H9 (cell line): ENCODE measurements around the gene TLL2. TPM values are rescaled to one million over a fixed set of nuclear protein-coding genes. Genes with fewer than 3 reads are reported as not detected.
"Not testable (repeated sequence)": the region's sequence is repeated elsewhere in the genome, so short reads cannot be mapped to it uniquely, and the experiment has no call there.

Experiments
- DNase-seq: peaks from one replicate; pipeline ENCODE4 v3.0.0-alpha.2; 2017
- H2AFZ ChIP-seq: one replicate; pipeline ENCODE4 v1.6.1; 2013; ENCODE audit warnings: mild to moderate bottlenecking, low read length, control low read depth, moderate library complexity
- H2AK5ac ChIP-seq: 2 replicates; pipeline ENCODE4 v1.6.1; 2013; ENCODE audit warnings: low read length, control low read depth, mixed read lengths; ENCODE audit not compliant: insufficient read length
- H2BK120ac ChIP-seq: one replicate; pipeline ENCODE4 v1.6.1; 2013; ENCODE audit warnings: low read depth, mild to moderate bottlenecking, low read length, control low read depth, inconsistent platforms; ENCODE audit not compliant: poor library complexity, severe bottlenecking
- H2BK12ac ChIP-seq: 2 replicates; pipeline ENCODE4 v1.6.1; 2013; ENCODE audit warnings: low read length, control low read depth, mixed read lengths, low read depth; ENCODE audit not compliant: insufficient read length
- H2BK15ac ChIP-seq: 2 replicates; pipeline ENCODE4 v1.6.1; 2013; ENCODE audit warnings: low read depth, low read length, control low read depth
- H2BK20ac ChIP-seq: one replicate; pipeline ENCODE4 v1.6.1; 2013; ENCODE audit warnings: low read depth, mild to moderate bottlenecking, low read length, control low read depth, inconsistent platforms; ENCODE audit not compliant: poor library complexity, severe bottlenecking
- H2BK5ac ChIP-seq: 2 replicates; pipeline ENCODE4 v1.6.1; 2013; ENCODE audit warnings: low read length, control low read depth, mixed read lengths; ENCODE audit not compliant: insufficient read length
- H3K14ac ChIP-seq: 2 replicates; pipeline ENCODE4 v1.6.1; 2013; ENCODE audit warnings: low read length, control low read depth; ENCODE audit not compliant: insufficient read depth
- H3K18ac ChIP-seq: 2 replicates; pipeline ENCODE4 v1.6.1; 2013; ENCODE audit warnings: low read depth, mild to moderate bottlenecking, mixed read lengths, low read length, control low read depth; ENCODE audit not compliant: insufficient read length
- H3K23ac ChIP-seq: 2 replicates; pipeline ENCODE4 v1.6.1; 2013; ENCODE audit warnings: low read length, control low read depth, mixed read lengths, low read depth; ENCODE audit not compliant: insufficient read length
- H3K23me2 ChIP-seq: 2 replicates; pipeline ENCODE4 v1.6.1; 2013; ENCODE audit warnings: low read depth, mild to moderate bottlenecking, mixed read lengths, low read length, control low read depth; ENCODE audit not compliant: insufficient read length, poor library complexity, severe bottlenecking
- H3K27ac ChIP-seq: 2 replicates; pipeline ENCODE4 v1.5.1; 2013; ENCODE audit warnings: low read length, control low read depth, mixed read lengths, low read depth; ENCODE audit not compliant: insufficient read length
- H3K27me3 ChIP-seq: 2 replicates; pipeline ENCODE4 v1.6.1; 2013; ENCODE audit warnings: low read length, control low read depth, inconsistent platforms; ENCODE audit not compliant: insufficient read depth
- H3K4ac ChIP-seq: 2 replicates; pipeline ENCODE4 v1.6.1; 2013; ENCODE audit warnings: low read depth, mild to moderate bottlenecking, control low read depth, inconsistent platforms, low read length, moderate library complexity
- H3K4me1 ChIP-seq: 2 replicates; pipeline ENCODE4 v1.6.1; 2013; ENCODE audit warnings: low read length, control low read depth, inconsistent platforms; ENCODE audit not compliant: insufficient read depth
- H3K4me2 ChIP-seq: 2 replicates; pipeline ENCODE4 v1.6.1; 2013; ENCODE audit warnings: low read length, control low read depth, mixed read lengths; ENCODE audit not compliant: insufficient read length, insufficient read depth
- H3K56ac ChIP-seq: 2 replicates; pipeline ENCODE4 v1.6.1; 2013; ENCODE audit warnings: low read depth, mild to moderate bottlenecking, mixed read lengths, low read length, control low read depth; ENCODE audit not compliant: insufficient read length
- H3K79me1 ChIP-seq: 2 replicates; pipeline ENCODE4 v1.6.1; 2013; ENCODE audit warnings: low read depth, mild to moderate bottlenecking, moderate library complexity, low read length, control low read depth, inconsistent platforms; ENCODE audit not compliant: insufficient read depth, poor library complexity, severe bottlenecking
- H3K79me2 ChIP-seq: 2 replicates; pipeline ENCODE4 v1.6.1; 2013; ENCODE audit warnings: low read length, control low read depth, inconsistent platforms; ENCODE audit not compliant: insufficient read depth
- H3K9ac ChIP-seq: 2 replicates; pipeline ENCODE4 v1.6.1; 2013; ENCODE audit warnings: low read length, control low read depth, mixed read lengths; ENCODE audit not compliant: insufficient read length; ENCODE audit errors: extremely low read depth
- H3K9me3 ChIP-seq: one replicate; pipeline ENCODE4 v1.6.1; 2013; ENCODE audit warnings: low read depth, low read length, inconsistent platforms; ENCODE audit not compliant: control insufficient read depth
- H3T11ph ChIP-seq: one replicate; pipeline ENCODE4 v1.6.1; 2013; ENCODE audit warnings: mild to moderate bottlenecking, low read length, control low read depth, inconsistent platforms
- H4K20me1 ChIP-seq: one replicate; pipeline ENCODE4 v1.6.1; 2013; ENCODE audit not compliant: control insufficient read depth, insufficient read length, insufficient read depth
- H4K5ac ChIP-seq: 2 replicates; pipeline ENCODE4 v1.6.1; 2013; ENCODE audit warnings: low read depth, mild to moderate bottlenecking, mixed read lengths, low read length, control low read depth; ENCODE audit not compliant: insufficient read length
- H4K8ac ChIP-seq: replicated peaks from 2 replicates; pipeline ENCODE4 v1.6.1; 2013; ENCODE audit warnings: low read length, control low read depth, mixed read lengths, low read depth; ENCODE audit not compliant: insufficient read length
- H4K91ac ChIP-seq: 2 replicates; pipeline ENCODE4 v1.6.1; 2013; ENCODE audit warnings: low read depth, mild to moderate bottlenecking, moderate library complexity, mixed read lengths, low read length, control low read depth; ENCODE audit not compliant: insufficient read length
- H3K27ac Mint-ChIP-seq, 3 experiments: 2 replicates in 2 of 3; 3 replicates in 1 of 3; pipeline ENCODE4 v1.8.0; 2020 to 2021; ENCODE audit warnings: mixed read lengths in 3 of 3, mild to moderate bottlenecking in 1 of 3, moderate library complexity in 1 of 3
- H3K27me3 Mint-ChIP-seq: 2 replicates; pipeline ENCODE4 v1.8.0; 2021; ENCODE audit warnings: low read depth, mild to moderate bottlenecking, moderate library complexity, mixed read lengths
- H3K36me3 Mint-ChIP-seq, 3 experiments: 2 replicates in 2 of 3; 3 replicates in 1 of 3; pipeline ENCODE4 v1.8.0; 2020 to 2021; ENCODE audit warnings: low read depth in 3 of 3, mixed read lengths in 3 of 3; ENCODE audit not compliant: insufficient read depth in 1 of 3
- H3K4me1 Mint-ChIP-seq, 2 experiments: 2 replicates each; pipeline ENCODE4 v1.8.0; 2020; ENCODE audit warnings: mixed read lengths in 2 of 2
- H3K4me3 Mint-ChIP-seq, 2 experiments: 2 replicates in 1 of 2; 3 replicates in 1 of 2; pipeline ENCODE4 v1.8.0; 2020 to 2021; ENCODE audit warnings: mild to moderate bottlenecking in 2 of 2, mixed read lengths in 2 of 2, moderate library complexity in 1 of 2
- H3K9me3 Mint-ChIP-seq, 2 experiments: 2 replicates in 1 of 2; 3 replicates in 1 of 2; pipeline ENCODE4 v1.8.0; 2020; ENCODE audit warnings: mild to moderate bottlenecking in 2 of 2, mixed read lengths in 2 of 2, moderate library complexity in 1 of 2
- WGBS: extraction: QIAGEN DNeasy Blood & Tissue Kit; methylation state at CpG from one replicate; pipeline ENCODE4 v1.1.7; 2013; ENCODE audit warnings: missing lambda C conversion rate, low lambda C conversion rate, mixed read lengths; ENCODE audit not compliant: insufficient read length; ENCODE audit errors: extremely low coverage; 5-methylcytosine and 5-hydroxymethylcytosine counted together
- total RNA-seq: library from RNA; stranded (reverse); gene quantifications from 2 replicates; pipeline ENCODE4 v1.2.1, GENCODE V29; 2021
- TF ChIP-seq, protein P1 (sequence below): fragments of 200-600 bp; sonication (generic); conservative IDR thresholded peaks from 3 replicates; pipeline ENCODE4 v1.8.0; 2021; ENCODE audit warnings: antibody characterized with exemption, mild to moderate bottlenecking

The TLL2 gene
- total RNA-seq, 1 experiment from 2014 or later, result 1.4 TPM

DNA sequence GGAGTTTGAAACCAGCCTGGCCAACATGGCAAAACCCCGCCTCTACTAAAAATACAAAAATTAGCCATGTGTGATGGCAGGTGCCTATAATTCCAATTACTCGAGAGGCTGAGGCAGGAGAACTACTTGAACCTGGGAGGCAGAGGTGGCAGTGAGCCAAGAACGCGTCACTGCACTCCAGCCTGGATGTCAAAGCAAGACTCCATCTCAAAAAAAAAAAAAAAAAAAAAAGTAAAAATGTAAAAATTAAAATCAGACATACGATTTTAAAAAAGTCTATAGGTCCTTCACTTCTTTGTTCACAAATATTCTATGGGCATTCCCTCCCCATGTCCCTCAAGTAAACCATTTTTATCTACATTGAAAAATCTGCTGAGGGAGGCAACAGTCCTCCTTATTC lies 34.9 kb upstream of the TLL2 start:
- Histone ChIP-seq H2BK5ac (no peak overlapping the region), H4K8ac (no peak overlapping the region), H3K23ac (no peak overlapping the region), H3K27me3 (no peaks in the 10 kb centered on the region), H3K9me3 (no peaks in the 10 kb centered on the region), H4K91ac (no peak overlapping the region), H3K9ac (no peak overlapping the region), H3K23me2 (no peaks in the 10 kb centered on the region), H3K79me1 (no peaks in the 10 kb centered on the region), H4K20me1 (no peaks in the 10 kb centered on the region), H3T11ph (no peak overlapping the region), H2BK120ac (no peak overlapping the region), H2AFZ (no peak overlapping the region), H3K4ac (no peak overlapping the region), H2BK15ac (no peak overlapping the region), H2AK5ac (no peak overlapping the region), H3K18ac (no peak overlapping the region), H2BK12ac (no peak overlapping the region), H3K56ac (no peak overlapping the region), H3K27ac (no peak overlapping the region), H3K4me2 (no peak overlapping the region), H3K4me1 (no peaks in the 10 kb centered on the region), H3K14ac (no peak overlapping the region), H2BK20ac (no peak overlapping the region), H4K5ac (no peak overlapping the region), H3K79me2 (no peaks in the 10 kb centered on the region)
- H3K27me3 Mint-ChIP-seq, result no peaks in the 10 kb centered on the region
- no peak for DNase-seq
- TF ChIP-seq, protein P1, sequence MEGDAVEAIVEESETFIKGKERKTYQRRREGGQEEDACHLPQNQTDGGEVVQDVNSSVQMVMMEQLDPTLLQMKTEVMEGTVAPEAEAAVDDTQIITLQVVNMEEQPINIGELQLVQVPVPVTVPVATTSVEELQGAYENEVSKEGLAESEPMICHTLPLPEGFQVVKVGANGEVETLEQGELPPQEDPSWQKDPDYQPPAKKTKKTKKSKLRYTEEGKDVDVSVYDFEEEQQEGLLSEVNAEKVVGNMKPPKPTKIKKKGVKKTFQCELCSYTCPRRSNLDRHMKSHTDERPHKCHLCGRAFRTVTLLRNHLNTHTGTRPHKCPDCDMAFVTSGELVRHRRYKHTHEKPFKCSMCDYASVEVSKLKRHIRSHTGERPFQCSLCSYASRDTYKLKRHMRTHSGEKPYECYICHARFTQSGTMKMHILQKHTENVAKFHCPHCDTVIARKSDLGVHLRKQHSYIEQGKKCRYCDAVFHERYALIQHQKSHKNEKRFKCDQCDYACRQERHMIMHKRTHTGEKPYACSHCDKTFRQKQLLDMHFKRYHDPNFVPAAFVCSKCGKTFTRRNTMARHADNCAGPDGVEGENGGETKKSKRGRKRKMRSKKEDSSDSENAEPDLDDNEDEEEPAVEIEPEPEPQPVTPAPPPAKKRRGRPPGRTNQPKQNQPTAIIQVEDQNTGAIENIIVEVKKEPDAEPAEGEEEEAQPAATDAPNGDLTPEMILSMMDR, result no peak
- no peaks in the 10 kb centered on the region for H3K9me3 Mint-ChIP-seq
- H3K27ac Mint-ChIP-seq, result 0 out of 7 replicates have a peak overlapping the region, but pooled peaks of 1 of the 3 experiments have one; percentile 5
- H3K4me3 Mint-ChIP-seq, result no peak overlapping the region; a peak in 1 of 5 replicates
- peaks cover 12 to 58% (median 49%) of the 10 kb centered on the region in 3 experiments; a peak in 5 of 7 replicates for H3K36me3 Mint-ChIP-seq
- no CpG with 5 or more reads among the region's 5 CpGs for WGBS
- no peaks in the 10 kb centered on the region for H3K4me1 Mint-ChIP-seq

DNA sequence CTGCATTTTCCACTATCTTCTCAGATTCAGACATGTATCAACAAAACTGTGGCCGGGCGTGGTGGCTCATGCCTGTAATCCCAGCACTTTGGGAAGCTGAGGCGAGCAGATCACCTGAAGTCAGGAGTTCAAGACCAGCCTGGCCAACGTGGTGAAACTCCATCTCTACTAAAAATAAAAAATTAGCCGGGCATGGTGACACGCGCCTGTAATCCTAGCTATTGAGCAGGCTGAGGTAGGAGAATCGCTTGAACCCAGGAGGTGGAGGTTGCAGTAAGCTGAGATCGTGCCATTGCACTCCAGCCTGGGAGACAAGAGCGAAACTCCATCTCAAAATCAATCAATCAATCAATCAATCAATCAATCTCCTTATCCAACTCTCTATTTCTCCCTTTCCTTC lies 31.8 kb upstream of the TLL2 start:
- H2BK5ac ChIP-seq, H3K56ac ChIP-seq, H2AK5ac ChIP-seq, H4K91ac ChIP-seq, H3K4ac ChIP-seq, H3K4me1 Mint-ChIP-seq, H4K8ac ChIP-seq, H3K27ac ChIP-seq, H4K5ac ChIP-seq, H3K27me3 Mint-ChIP-seq, H3K79me2 ChIP-seq, H3K9me3 Mint-ChIP-seq, H3K23ac ChIP-seq, H3K18ac ChIP-seq, H3K4me3 Mint-ChIP-seq, H2BK15ac ChIP-seq, H3K79me1 ChIP-seq, H2AFZ ChIP-seq, H2BK12ac ChIP-seq, H3K9ac ChIP-seq, H3K23me2 ChIP-seq, DNase-seq, H3K4me2 ChIP-seq, H3K14ac ChIP-seq, H3K4me1 ChIP-seq, H3T11ph ChIP-seq, H3K27me3 ChIP-seq, H4K20me1 ChIP-seq, H2BK20ac ChIP-seq, H2BK120ac ChIP-seq, H3K9me3 ChIP-seq: not testable (repeated sequence)
- WGBS, result no CpG with 5 or more reads among the region's 10 CpGs
- Mint-ChIP-seq H3K36me3 (peaks cover 18 to 56% (median 44%) of the 10 kb centered on the region in 3 experiments; a peak in 5 of 7 replicates), H3K27ac (peak overlapping the region in 2 of 3 experiments; percentile 44 to 73; a peak in 3 of 7 replicates)
